H1 (cell line): ENCODE results near the gene DPP3. TPM values are rescaled to one million over a fixed set of nuclear protein-coding genes. Genes with fewer than 3 reads are reported as not detected.
"Not testable (repeated sequence)": the region's sequence is repeated elsewhere in the genome, so short reads cannot be mapped to it uniquely, and the experiment has no call there.

Source experiments
- CTCF ChIA-PET: fragments of 300-600 bp; sonication (Branson Sonifier 250); formaldehyde crosslinking; loops from one replicate; lab custom pipeline; 2021; ENCODE audit not compliant: partially characterized antibody; lab: Charles Lee
- POLR2A ChIA-PET: fragments of 300-600 bp; sonication (Branson Sonifier 250); formaldehyde crosslinking; loops from one replicate; lab custom pipeline; 2021; ENCODE audit warnings: inconsistent platforms; ENCODE audit not compliant: partially characterized antibody; lab: Charles Lee
- DNase-seq, 2 experiments: peaks; one replicate each; pipeline versions ENCODE4 v3.0.0 to v3.0.0-alpha.2; 2010 to 2022; ENCODE audit warnings: low spot score in 2 of 2, low read depth in 1 of 2, mixed read lengths in 1 of 2
- FAIRE-seq: peaks from 2 replicates; lab custom pipeline; 2011; peaks lifted over from hg19 to GRCh38; lab: Jason Lieb, UNC
- H2AFZ ChIP-seq: 2 replicates; pipeline ENCODE4 v1.8.1; 2012; ENCODE audit warnings: low read length, inconsistent platforms
- H2AK5ac ChIP-seq: 2 replicates; pipeline ENCODE4 v1.6.1; 2013; ENCODE audit warnings: low read depth, low read length
- H2BK120ac ChIP-seq: replicated peaks from 2 replicates; pipeline ENCODE3; 2013; ENCODE audit warnings: low read depth, low read length, inconsistent platforms
- H2BK12ac ChIP-seq: 2 replicates; pipeline ENCODE4 v1.6.1; 2013; ENCODE audit warnings: low read depth, low read length
- H2BK15ac ChIP-seq: 2 replicates; pipeline ENCODE4 v1.6.1; 2013; ENCODE audit warnings: low read length
- H2BK20ac ChIP-seq: 2 replicates; pipeline ENCODE4 v1.6.1; 2013; ENCODE audit warnings: low read length
- H2BK5ac ChIP-seq: 2 replicates; pipeline ENCODE4 v1.6.1; 2013; ENCODE audit warnings: low read depth, low read length
- H3K14ac ChIP-seq: 2 replicates; pipeline ENCODE4 v1.6.1; 2013; ENCODE audit warnings: inconsistent platforms; ENCODE audit not compliant: insufficient read length
- H3K18ac ChIP-seq: 2 replicates; pipeline ENCODE4 v1.6.1; 2013; ENCODE audit warnings: low read length; ENCODE audit errors: extremely low read depth
- H3K23ac ChIP-seq: 2 replicates; pipeline ENCODE4 v1.6.1; 2013; ENCODE audit warnings: inconsistent platforms; ENCODE audit not compliant: insufficient read length
- H3K23me2 ChIP-seq: 2 replicates; pipeline ENCODE4 v1.6.1; 2013; ENCODE audit warnings: low read depth, low read length
- H3K27ac ChIP-seq: 2 replicates; pipeline ENCODE4 v1.6.1; 2011; ENCODE audit warnings: low read depth, low read length, inconsistent platforms
- H3K27me3 ChIP-seq, 4 experiments: replicated peaks in 1 of 4; 1 replicate in 1 of 4; 2 replicates in 3 of 4; pipeline versions ENCODE4 v1.6.1 to v1.8.1; 2011 to 2013; ENCODE audit warnings: low read length in 3 of 4, mild to moderate bottlenecking in 3 of 4, inconsistent platforms in 2 of 4, mixed read lengths in 2 of 4, moderate library complexity in 1 of 4; ENCODE audit not compliant: control insufficient read depth in 3 of 4, insufficient read depth in 3 of 4; ENCODE audit errors: extremely low read depth in 1 of 4
- H3K36me3 ChIP-seq, 4 experiments: 2 replicates each; pipeline versions ENCODE4 v1.6.1 to v1.8.1; 2011 to 2013; ENCODE audit warnings: mild to moderate bottlenecking in 4 of 4, low read length in 3 of 4, moderate library complexity in 2 of 4, control low read depth in 1 of 4, inconsistent platforms in 1 of 4; ENCODE audit not compliant: insufficient read depth in 4 of 4, control insufficient read depth in 2 of 4
- H3K4ac ChIP-seq: replicated peaks from 2 replicates; pipeline ENCODE3; 2013; ENCODE audit warnings: low read length, low read depth, mixed read lengths, inconsistent platforms; ENCODE audit not compliant: insufficient read length
- H3K4me1 ChIP-seq, 4 experiments: replicated peaks in 1 of 4; 1 replicate in 1 of 4; 2 replicates in 3 of 4; pipeline versions ENCODE4 v1.6.1 to v1.8.1; 2011 to 2013; ENCODE audit warnings: low read length in 3 of 4, inconsistent platforms in 2 of 4, mixed read lengths in 1 of 4; ENCODE audit not compliant: insufficient read depth in 4 of 4, control insufficient read depth in 3 of 4
- H3K4me2 ChIP-seq, 2 experiments: 2 replicates each; pipeline versions ENCODE4 v1.6.1 to v1.8.1; 2011 to 2013; ENCODE audit warnings: low read depth in 2 of 2, low read length in 2 of 2, control low read depth in 1 of 2, inconsistent platforms in 1 of 2, mild to moderate bottlenecking in 1 of 2; ENCODE audit not compliant: insufficient read depth in 1 of 2
- H3K4me3 ChIP-seq, 4 experiments: fragments of 200-600, 300-600 bp in 1 of 4; sonication (generic), shearing (Covaris generic), sonication (Bioruptor Twin) in 1 of 4; 2 replicates each; pipeline versions ENCODE4 v1.5.1 to v1.8.1; 2011 to 2016; ENCODE audit warnings: low read length in 4 of 4, low read depth in 3 of 4, control low read depth in 2 of 4, inconsistent platforms in 2 of 4, mild to moderate bottlenecking in 2 of 4, mixed read lengths in 1 of 4, moderate library complexity in 1 of 4; ENCODE audit not compliant: insufficient read depth in 2 of 4; ENCODE audit errors: extremely low read depth in 1 of 4
- H3K56ac ChIP-seq: replicated peaks from 2 replicates; pipeline ENCODE3; 2013; ENCODE audit warnings: low read depth, mild to moderate bottlenecking, mixed read lengths, low read length, inconsistent platforms; ENCODE audit not compliant: insufficient read length
- H3K79me1 ChIP-seq: 2 replicates; pipeline ENCODE4 v1.6.1; 2013; ENCODE audit warnings: low read depth, low read length, control low read depth
- H3K79me2 ChIP-seq, 2 experiments: 2 replicates each; pipeline versions ENCODE4 v1.6.1 to v1.8.1; 2012 to 2013; ENCODE audit warnings: low read length in 2 of 2, mild to moderate bottlenecking in 2 of 2, inconsistent platforms in 1 of 2; ENCODE audit not compliant: insufficient read depth in 2 of 2, control insufficient read depth in 1 of 2
- H3K9ac ChIP-seq, 4 experiments: replicated peaks in 1 of 4; 1 replicate in 1 of 4; 2 replicates in 3 of 4; pipeline versions ENCODE4 v1.6.1 to v1.8.1; 2011 to 2013; ENCODE audit warnings: low read depth in 3 of 4, low read length in 3 of 4, control low read depth in 2 of 4, mild to moderate bottlenecking in 2 of 4, moderate library complexity in 2 of 4, inconsistent platforms in 1 of 4; ENCODE audit errors: extremely low read depth in 1 of 4
- H3K9me3 ChIP-seq, 2 experiments: 2 replicates each; pipeline versions ENCODE4 v1.6.1 to v1.8.1; 2012 to 2013; ENCODE audit warnings: mild to moderate bottlenecking in 2 of 2, moderate library complexity in 2 of 2, control low read depth in 1 of 2, inconsistent platforms in 1 of 2, low read depth in 1 of 2, low read length in 1 of 2, mixed read lengths in 1 of 2; ENCODE audit not compliant: insufficient read depth in 2 of 2
- H4K20me1 ChIP-seq, 2 experiments: replicated peaks in 1 of 2; 2 replicates each; pipeline versions ENCODE3 to v1.8.1; 2011 to 2013; ENCODE audit warnings: inconsistent platforms in 2 of 2, low read length in 2 of 2, mild to moderate bottlenecking in 1 of 2; ENCODE audit not compliant: insufficient read depth in 2 of 2, control insufficient read depth in 1 of 2
- H4K5ac ChIP-seq: 2 replicates; pipeline ENCODE4 v1.6.1; 2013; ENCODE audit warnings: low read length, low read depth, mixed read lengths, inconsistent platforms; ENCODE audit not compliant: insufficient read length
- H4K8ac ChIP-seq: 2 replicates; pipeline ENCODE4 v1.8.0; 2013; ENCODE audit warnings: mild to moderate bottlenecking, moderate library complexity, low read length, inconsistent platforms; ENCODE audit not compliant: insufficient read depth; ENCODE audit errors: extremely low read depth
- H4K91ac ChIP-seq: replicated peaks from 2 replicates; pipeline ENCODE3; 2013; ENCODE audit warnings: low read length, mixed read lengths, inconsistent platforms; ENCODE audit not compliant: insufficient read length
- WGBS, 2 experiments: shearing (Covaris generic) in 1 of 2; methylation state at CpG; one replicate each; pipeline versions ENCODE4 v1.1.6 to v1.1.7; 2013 to 2015; ENCODE audit warnings: low lambda C conversion rate in 2 of 2, mixed read lengths in 2 of 2, inconsistent platforms in 1 of 2, low coverage in 1 of 2, missing lambda C conversion rate in 1 of 2; ENCODE audit not compliant: insufficient replicate concordance in 2 of 2, insufficient coverage in 1 of 2, insufficient read length in 1 of 2; ENCODE audit errors: extremely low coverage in 1 of 2, missing lambda C conversion rate in 1 of 2; 5-methylcytosine and 5-hydroxymethylcytosine counted together
- polyA plus RNA-seq, 7 experiments: library from polyadenylated mRNA; depleted of rRNA in 3 of 7; stranded (reverse) in 5 of 7; unstranded in 2 of 7; fragments of >200 nt in 5 of 7; fragments of 200-250 nt in 2 of 7; gene quantifications; 1 replicate in 5 of 7; 2 replicates in 1 of 7; 4 replicates in 1 of 7; pipeline versions ENCODE4 v1.2.1 to v1.2.3, GENCODE V29; 2011 to 2013; ENCODE audit warnings: missing spikeins in 2 of 7, mixed read lengths in 2 of 7
- total RNA-seq: library from RNA; stranded (reverse); fragmentation: NEBNext Ultra II Directional; extraction: Animal tissue kit (Norgen Biotek cat#: 25700); gene quantifications from 2 replicates; pipeline ENCODE4 v1.2.1, GENCODE V29; 2021

The DPP3 gene
- total and polyA plus RNA-seq, 2 of the 8 experiments (the other 6 are each of a cell fraction or from before 2014, with no cell fraction given): 75.1 to 82.7 TPM

GRCh38 chr11:66540598-66540997, 60.4 kb downstream of the DPP3 start:
- H2BK5ac ChIP-seq, CTCF ChIA-PET: not testable (repeated sequence)
- POLR2A ChIA-PET: interaction anchor here (0.6 to 2.9 kb wide), 5 partner anchors 10 to 182 kb away, joined by 3 to 7 read pairs (median 4); partner anchors contain the start of gene RBM4

More at GRCh38 chr11:66540598-66540997, 60.4 kb downstream of the DPP3 start:
- H3K56ac ChIP-seq, H2BK15ac ChIP-seq, H2BK20ac ChIP-seq, H2AK5ac ChIP-seq, H3K27ac ChIP-seq, H3K4me3 ChIP-seq, H3K18ac ChIP-seq, H4K5ac ChIP-seq, H2BK12ac ChIP-seq, H4K91ac ChIP-seq, FAIRE-seq, H4K8ac ChIP-seq, H3K79me2 ChIP-seq, DNase-seq, H3K36me3 ChIP-seq, H3K9ac ChIP-seq, H2AFZ ChIP-seq, H3K4ac ChIP-seq, H3K4me2 ChIP-seq, H4K20me1 ChIP-seq, H3K9me3 ChIP-seq, H2BK120ac ChIP-seq, H3K14ac ChIP-seq, H3K79me1 ChIP-seq, H3K23me2 ChIP-seq, H3K23ac ChIP-seq, H3K27me3 ChIP-seq: not testable (repeated sequence)
- peaks cover 0 to 17% (median 4%) of the 10 kb centered on the region in 4 experiments; a peak in 6 of 7 replicates for H3K4me1 ChIP-seq
- 95% methylated on average over 8 of the region's 8 CpGs; no CpG with 5 or more reads in 1 of the 2 experiments for WGBS, 2 experiments
